ENCODE results near the gene RPRD2. TPM values are rescaled to one million over a fixed set of nuclear protein-coding genes. Genes with fewer than 3 reads are reported as not detected.
A peak's percentile ranks its signal among the peaks of the same experiment; 100 is the strongest.

RPRD2 gene
- total RNA-seq, 1 donor from 2014 or later = 19.4 TPM

DNA sequence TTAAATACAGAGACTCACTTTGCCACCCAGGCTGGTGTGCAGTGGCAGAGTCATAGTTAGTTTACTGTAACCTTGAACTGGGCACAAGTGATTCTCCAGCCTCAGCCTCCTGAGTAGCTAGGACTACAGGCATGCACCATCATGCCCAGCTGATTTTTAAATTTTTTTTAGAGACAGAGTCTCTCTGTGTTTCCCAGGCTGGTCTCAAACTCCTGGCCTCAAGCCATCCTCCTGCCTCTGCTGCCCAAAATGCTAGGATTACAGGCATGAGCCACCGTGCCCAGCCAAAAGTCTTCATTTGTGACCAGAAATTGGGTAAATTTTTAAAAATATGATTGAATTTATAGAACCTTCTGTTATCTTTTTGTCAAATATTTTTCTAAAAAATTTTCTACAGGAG is 105.3 kb downstream of the RPRD2 start:
- no peak for DNase-seq (ENCODE audit: low read depth)

DNA sequence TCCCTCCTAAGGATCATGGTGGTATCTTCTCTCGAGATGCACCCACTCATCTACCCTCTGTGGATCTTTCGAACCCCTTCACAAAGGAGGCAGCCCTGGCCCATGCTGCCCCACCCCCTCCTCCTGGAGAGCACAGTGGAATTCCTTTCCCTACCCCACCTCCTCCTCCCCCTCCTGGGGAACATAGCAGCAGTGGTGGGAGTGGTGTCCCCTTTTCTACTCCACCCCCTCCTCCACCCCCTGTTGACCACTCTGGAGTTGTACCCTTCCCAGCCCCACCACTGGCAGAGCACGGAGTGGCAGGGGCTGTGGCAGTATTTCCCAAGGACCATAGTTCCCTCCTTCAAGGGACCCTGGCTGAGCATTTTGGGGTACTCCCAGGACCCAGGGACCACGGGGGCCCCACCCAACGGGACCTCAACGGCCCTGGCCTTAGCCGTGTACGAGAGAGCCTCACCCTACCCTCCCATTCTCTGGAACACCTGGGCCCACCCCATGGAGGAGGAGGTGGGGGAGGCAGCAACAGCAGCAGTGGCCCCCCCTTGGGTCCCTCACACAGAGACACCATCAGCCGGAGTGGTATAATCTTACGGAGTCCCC is 108.8 kb downstream of the RPRD2 start:
- no peak for DNase-seq (ENCODE audit: low read depth)

DNA sequence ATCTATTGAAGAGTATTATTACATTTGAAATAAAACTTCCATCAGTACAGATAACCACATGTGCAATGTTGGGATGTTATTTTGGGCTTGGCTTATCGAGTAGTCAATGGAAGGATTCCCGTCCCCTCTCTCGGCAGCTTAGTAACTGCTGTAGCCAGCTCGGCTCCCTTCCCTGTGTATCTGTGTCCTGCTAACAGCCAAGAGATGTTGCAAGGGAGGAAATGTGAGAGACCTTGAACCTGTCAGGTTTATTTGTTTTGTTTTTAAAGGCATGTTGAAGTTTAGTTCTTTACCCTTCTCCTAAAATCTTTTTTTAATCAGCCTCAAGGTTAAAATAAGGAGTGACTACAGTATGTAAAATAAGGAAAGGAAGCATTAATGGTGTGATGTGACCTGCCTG is 109.7 kb downstream of the RPRD2 start:
- no peak for DNase-seq (ENCODE audit: low read depth)

DNA sequence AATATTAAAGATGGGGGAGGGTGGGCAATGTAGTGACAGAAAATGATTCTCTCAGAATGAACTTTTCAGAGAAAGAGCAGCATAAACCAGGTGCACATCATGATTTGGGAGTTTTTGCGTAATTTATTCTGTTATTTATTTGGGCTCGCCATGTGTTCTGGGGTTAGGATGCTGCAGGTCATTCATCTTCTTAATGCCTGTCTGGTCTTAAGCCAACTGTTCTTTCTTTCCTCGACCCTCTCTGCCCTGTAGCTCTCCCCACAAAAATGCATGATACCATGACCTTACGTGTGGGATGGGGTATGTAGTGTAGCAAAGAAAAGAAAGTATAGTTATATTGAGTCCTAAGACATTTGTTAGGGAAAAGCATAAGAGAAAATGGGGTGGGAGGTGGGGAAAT is 110.9 kb downstream of the RPRD2 start:
- no peak for DNase-seq (ENCODE audit: low read depth)

DNA sequence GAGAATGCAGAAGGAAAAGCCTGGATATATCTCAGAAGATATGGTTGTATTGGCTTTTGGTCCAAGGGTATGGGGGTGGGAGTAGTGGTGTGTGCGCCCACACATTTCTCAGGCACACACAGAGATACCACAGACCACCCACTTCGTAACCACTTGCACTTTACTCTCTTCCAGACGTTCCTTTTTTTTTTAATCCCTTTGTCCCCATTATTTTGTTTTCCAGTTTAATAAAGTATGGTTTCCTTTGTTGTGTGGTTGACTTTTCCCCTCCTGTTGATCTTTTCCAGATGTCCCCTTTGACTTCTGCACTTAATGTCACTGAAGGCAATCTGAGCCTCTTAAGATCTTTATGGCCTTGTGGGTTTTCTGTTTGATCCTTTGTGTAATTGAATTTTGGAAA is 112.8 kb downstream of the RPRD2 start:
- no peak for DNase-seq (ENCODE audit: low read depth)

DNA sequence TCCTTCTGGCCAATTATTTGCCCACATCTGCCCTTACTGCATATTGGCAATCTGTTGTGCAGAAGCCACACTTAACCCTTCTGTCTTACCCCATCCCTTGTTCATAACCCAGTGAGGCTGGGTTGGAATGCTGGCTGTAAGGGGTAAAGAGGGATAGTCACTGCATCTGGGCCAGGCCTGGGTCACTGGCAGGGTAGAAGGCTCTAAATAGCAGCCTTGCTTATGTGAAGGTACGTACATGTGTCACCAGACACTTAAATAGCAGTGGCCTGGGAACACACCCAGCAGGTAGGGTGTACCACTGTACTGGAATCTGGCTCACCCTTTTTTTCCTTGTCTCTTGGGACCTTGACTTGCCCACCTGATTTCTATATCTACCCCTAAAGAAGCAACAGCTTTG is 113.4 kb downstream of the RPRD2 start:
- DNase-seq (ENCODE audit: low read depth) = no peak

DNA sequence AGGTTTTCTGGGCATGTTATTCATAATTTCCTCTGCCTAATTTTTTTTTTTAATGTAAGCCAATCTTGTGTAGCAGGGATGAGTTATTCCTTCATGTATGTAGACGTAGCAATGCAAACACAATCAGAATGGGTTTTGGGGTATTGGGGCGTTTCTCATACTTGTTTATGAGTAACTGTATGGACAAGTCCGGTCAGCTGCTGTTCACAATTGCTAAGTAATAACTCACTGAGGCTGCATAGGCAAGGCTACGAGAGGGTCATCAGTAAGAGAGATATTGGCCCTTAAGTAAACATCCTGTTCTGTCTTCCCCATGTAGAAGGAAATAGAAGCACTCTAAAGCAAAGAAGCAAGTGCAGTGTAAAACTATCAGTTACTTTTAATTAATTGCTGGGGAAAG is 113.8 kb downstream of the RPRD2 start:
- peak; percentile 30 for DNase-seq (ENCODE audit: low read depth)

DNA sequence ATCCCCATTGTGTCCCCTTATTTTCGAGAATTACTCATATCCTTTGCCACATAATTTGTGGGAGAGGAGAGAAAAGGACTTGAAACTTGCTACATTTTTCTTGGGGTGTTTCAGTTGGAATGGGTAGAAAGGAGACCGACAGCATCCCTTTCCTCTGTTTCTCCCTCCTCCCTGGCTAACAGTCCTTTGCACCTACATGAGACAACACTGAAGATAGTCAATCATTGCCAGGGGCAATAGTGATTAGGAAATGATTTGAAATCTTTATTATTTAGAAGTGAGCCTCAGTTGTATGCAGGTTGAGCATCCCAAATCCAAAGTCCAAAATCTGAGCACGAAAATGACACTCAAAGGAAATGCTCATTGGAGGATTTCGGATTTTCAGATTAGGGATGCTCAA is 115.4 kb downstream of the RPRD2 start:
- no peak for DNase-seq (ENCODE audit: low read depth)

DNA sequence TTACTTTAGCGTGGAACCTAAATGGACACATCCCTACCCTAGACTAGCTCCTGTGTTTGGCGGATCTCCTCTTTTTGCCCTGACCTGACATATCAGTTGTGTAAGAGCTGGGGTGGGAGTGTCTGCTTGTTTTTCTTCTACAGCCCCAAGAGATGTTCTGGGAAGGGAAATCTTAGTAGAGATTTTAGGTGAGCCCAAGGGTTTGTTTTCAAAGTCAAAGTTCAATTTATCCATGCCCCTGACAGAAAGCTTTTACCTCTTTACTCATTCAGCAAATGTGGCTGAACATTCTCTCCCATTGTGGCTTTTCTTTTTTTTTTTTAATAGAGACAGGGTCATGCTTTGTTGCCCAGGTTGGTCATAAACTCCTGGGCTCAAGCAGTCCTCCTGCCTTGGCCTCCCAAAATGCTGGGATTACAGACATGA is 116.0 kb downstream of the RPRD2 start:
- no peak for DNase-seq (ENCODE audit: low read depth)

DNA sequence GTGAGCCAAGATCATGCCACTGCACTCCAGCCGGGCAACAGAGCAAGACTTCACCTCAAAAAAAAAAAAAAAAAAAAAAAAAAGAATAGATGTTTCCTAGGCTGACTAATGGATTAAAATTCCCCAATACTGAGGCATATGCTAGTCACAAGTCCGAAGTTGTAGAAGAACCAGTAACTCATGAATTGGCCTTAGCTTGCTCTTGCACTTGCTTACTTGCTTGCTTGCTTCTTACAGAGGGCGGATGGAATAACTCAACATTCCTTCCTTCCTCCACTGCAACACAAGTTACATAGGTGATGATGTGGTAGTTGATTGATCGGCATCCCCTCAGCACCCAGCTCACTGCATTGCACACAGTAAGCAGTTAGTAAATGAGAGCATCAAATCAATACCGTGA is 120.5 kb downstream of the RPRD2 start:
- DNase-seq (ENCODE audit: low read depth) = peak; percentile 18

DNA sequence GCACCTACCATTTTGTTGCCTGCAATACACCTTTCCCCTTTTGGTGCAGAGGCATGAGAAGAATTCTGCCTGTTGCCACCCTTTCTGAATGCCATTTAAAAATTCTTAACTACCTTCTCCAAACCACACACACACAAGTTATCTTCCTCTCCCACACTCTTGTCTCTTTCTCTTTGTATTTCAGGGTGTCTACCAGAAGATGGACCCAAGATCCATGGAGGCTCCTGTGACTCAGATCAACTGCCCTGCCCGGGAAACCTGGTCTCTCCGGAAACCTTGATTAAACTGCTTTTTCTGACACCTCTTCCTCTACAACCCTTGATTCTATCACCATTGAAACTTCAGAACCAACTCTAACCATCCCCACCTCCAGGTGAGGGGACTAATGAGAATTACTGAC is 120.9 kb downstream of the RPRD2 start:
- DNase-seq (ENCODE audit: low read depth) = peak; percentile 41

DNA sequence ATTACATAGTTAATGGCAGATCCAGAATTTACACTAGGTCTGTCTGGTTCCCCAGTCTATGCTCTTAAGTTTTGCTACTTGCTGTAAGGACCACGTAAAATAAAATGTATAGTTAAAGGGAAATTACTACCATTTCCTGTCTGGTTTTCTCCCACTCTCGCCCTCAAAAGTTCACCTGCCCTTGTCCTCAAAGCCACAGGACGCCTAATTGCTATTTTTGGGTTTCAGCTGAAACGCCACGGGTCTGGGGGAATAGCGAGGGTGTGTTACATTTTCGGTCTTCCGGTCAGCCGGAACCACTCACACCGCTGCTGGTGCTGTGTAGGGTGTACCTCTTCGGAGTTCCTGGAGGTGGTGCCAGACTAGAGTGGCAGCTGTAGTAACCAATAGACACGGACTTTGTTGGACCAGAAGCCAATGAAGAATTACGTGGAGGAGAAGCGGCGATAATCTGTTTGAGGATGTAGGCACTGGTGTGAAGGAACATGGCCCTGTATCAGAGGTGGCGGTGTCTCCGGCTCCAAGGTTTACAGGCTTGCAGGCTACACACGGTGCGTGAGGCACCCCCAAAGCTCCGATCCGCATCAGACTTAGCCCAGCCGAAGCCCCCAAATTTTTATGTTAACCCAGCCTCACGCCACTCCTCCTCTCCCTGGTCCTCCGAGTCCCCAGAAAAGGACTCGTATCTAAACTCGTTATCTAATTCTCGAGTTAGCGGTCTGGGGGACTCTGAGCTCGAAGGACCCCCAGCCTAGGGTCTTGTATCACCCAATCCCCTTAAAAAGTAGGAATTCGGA is 123.2 kb downstream of the RPRD2 start, which contains the start of gene TARS2:
Gene TARS2, plus strand, starts transcription at position 454 of the 797 bp plus-strand sequence. Its CDS starts 32 bp downstream, at position 486.
- DNase-seq (ENCODE audit: low read depth) = peak; percentile 97

DNA sequence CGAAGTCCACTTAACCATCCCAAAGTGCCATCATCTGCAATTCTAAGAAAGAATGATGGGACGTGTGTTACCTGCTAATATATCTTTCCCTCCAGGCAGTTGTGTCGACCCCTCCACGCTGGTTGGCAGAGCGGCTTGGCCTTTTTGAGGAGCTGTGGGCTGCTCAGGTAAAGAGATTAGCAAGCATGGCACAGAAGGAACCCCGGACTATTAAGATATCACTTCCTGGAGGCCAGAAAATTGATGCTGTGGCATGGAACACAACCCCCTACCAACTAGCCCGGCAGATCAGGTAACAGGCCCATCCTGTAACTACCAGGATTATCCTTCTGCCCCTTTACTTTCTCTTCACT is 123.8 kb downstream of the RPRD2 start:
- no peak for DNase-seq (ENCODE audit: low read depth)

DNA sequence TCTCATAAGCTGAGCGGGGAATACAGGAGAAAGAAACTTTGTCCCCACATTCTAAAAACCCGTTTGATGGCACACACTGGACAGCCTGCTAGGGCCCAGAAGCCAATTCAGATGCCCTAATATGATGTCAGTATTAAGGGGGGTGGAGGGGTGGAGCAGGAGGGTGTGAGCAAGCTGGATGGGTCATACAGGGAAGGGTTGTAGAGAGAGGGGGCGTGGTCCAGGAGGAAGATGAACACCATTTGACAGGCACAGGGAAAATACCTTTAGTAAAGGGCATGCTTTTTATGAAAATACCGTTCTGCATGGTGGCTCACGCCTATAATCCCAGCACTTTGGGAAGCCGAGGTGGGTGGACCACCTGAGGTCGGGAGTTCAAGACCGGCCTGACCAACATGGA is 129.2 kb downstream of the RPRD2 start:
- no peak for DNase-seq (ENCODE audit: low read depth)

DNA sequence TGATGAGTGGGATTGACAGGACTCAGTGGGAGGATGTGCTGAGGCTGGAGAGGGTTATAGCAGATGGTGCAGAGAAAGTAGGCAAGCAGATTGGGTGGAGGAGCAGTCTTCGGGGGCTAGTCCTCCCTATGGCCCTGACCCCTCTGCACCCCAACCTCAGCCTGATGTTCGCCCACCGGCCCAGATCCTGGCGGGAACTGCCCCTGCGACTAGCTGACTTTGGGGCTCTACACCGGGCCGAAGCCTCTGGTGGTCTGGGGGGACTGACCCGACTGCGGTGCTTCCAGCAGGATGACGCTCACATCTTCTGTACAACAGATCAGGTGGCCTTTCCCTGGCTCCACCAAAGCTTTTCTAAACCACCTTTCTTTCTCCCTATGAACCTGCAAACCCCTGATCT is 134.4 kb downstream of the RPRD2 start:
- DNase-seq (ENCODE audit: low read depth) = no peak

DNA sequence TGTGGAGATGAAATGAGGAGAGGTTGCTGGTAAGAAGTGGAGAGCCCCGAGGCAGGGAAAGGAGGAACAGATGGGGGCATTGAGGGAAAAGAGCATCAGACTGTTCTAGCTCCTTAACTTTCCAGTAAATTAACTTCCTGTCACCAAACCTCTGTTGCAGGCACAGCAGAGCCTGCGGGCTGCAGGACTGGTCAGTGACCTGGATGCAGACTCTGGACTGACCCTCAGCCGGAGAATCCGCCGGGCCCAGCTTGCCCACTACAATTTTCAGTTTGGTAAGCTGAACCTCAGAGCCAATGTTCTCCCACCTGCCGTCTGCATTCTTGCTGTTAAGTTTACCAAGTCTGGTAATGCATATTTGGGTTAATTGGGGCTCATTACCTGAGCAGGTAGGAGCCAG is 141.5 kb downstream of the RPRD2 start:
- DNase-seq (ENCODE audit: low read depth) = no peak

DNA sequence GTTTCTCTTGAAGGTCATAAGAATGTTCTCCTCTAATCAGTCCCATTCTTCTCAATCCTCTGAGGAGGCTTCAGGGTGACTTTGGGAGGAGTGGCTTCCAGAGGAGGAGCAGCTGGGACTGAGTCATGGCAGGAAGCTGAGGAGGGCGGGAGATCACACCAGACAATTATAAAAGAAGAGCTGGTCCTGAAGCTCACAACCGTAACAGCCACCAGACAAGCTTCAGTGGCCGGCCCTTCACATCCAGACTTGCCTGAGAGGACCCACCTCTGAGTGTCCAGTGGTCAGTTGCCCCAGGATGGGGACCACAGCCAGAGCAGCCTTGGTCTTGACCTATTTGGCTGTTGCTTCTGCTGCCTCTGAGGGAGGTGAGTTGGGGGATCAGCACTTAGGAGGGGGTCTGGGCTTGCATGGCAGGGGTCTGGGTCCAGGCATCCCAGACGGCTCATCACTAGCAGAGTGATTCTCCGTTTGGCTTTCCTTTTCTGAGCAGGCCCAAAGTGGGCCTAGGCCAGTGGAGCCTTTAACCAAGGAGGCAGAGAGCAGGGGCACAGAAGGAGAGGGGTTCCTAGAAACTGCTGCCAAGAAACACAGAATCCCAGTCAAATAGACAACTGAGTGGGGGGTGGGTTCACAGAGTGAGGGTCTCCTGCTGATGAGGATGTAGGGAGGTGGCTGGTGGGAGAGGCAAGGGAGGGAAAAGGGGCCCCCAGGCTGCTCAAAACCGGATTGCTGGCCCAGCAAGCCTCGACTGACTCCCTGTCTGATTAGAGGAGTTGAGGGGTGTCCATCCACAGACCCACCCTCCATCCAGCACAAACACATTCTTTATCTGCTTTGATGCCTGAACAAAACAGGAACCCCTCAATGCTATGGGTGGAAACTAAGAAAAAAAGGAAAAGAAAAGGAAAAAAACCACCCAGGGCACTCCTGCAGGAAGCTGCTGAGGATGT is 144.2 kb downstream of the RPRD2 start, which contains the start of gene ECM1:
Gene ECM1, plus strand, starts transcription at position 198 of the 953 bp plus-strand sequence. Its CDS starts 101 bp downstream, at position 299.
- DNase-seq (ENCODE audit: low read depth) = peak; percentile 69

DNA sequence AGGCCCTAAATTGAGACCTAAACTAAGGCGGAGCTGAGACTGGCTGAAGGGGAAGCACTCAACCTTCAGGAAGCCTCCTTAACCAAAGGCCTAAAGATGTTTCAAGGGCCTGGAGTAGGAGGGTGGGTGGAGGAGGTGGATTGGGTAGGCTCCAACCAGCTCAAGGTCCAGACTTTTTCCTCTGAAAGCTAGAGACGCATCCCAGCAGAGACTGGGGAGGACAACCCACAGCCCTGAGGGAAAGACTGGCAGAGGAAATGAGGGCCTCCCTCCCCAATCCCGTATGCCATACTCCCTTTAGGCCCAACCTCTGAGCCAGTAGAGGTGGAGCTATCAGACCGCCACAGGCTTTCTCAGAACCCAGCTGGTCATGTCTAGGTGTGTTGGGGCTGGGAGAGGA is 145.0 kb downstream of the RPRD2 start:
- DNase-seq (ENCODE audit: low read depth) = no peak

DNA sequence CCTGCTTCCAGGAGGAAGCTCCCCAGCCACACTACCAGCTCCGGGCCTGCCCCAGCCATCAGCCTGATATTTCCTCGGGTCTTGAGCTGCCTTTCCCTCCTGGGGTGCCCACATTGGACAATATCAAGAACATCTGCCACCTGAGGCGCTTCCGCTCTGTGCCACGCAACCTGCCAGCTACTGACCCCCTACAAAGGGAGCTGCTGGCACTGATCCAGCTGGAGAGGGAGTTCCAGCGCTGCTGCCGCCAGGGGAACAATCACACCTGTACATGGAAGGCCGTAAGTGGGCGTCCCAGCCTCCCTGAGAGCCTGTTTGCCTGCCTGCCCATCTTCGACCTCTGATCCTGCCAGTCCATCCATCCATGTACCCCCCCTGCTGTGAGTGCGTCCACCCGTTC is 147.6 kb downstream of the RPRD2 start:
- DNase-seq (ENCODE audit: low read depth) = no peak

DNA sequence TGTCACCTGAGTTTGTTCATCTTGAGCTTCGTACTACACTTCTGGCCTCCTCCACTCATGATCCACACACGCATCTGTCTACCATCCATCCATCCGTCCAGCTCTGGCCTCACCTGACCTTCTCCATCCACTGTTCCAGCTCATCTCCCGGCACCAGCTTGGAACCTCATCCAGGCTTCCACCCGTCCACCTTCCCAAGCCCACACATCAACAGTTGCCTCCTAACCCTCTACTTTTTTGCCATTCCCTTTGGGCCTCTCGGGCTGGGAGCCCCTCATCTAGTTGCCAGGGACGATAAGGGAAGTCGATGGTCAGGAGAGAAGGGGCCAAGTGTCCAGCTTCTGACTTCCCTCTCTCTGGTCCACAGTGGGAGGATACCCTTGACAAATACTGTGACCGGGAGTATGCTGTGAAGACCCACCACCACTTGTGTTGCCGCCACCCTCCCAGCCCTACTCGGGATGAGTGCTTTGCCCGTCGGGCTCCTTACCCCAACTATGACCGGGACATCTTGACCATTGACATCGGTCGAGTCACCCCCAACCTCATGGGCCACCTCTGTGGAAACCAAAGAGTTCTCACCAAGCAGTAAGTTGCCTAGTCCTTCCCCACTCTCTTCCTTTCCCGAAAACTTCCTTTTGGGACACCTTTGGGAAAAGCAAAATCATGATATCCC is 148.2 kb downstream of the RPRD2 start:
- DNase-seq (ENCODE audit: low read depth) = no peak

DNA sequence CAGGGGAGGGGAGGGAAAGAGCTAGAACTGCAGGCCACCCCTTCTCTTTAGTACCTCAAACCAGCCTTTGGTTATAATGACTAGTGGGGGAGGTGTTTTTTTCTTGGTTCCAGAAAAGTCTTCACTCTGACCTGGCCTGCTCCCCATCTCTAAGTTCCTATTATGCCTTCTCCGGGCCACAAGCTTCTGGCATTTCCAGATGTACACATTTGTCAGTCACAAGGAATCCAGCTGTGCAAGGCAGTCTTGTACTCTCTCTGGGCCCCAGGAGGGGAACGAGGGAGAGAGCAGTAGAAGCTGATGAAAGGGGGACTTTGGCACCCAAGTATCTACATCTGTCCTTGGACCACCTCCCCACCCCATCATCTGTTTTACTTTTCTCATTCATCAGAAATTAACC is 148.9 kb downstream of the RPRD2 start:
- no peak for DNase-seq (ENCODE audit: low read depth)

DNA sequence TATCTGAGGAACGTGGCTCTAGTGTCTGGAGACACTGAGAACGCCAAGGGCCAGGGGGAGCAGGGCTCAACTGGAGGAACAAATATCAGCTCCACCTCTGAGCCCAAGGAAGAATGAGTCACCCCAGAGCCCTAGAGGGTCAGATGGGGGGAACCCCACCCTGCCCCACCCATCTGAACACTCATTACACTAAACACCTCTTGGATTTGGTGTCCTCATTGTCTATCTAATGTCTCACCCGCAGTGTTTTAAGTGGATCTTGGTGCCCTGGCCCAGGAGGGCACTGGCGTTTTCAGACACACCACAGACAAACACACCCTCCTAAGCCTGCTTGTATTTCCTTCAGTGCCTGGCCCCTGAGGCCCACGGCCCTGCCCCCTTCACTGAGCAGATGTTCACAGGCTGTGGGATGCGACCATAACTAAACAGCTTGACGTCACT is 149.4 kb downstream of the RPRD2 start:
- no peak for DNase-seq (ENCODE audit: low read depth)
